Endometrial microvascular endothelial cells (primary cell): Measurements from ENCODE around the gene UTP25. TPM values are rescaled to one million over a fixed set of nuclear protein-coding genes. Genes with fewer than 3 reads are reported as not detected.
"Not testable (repeated sequence)": the region's sequence is repeated elsewhere in the genome, so short reads cannot be mapped to it uniquely, and the experiment has no call there.

Experiments used
- in situ Hi-C: cut with HindIII; loops from 2 replicates; pipeline ENCODE4 v1.10.0; 2017; ENCODE audit warnings: low sequenced_read_pairs, low pct_unique_long_range_greater_than_20kb; ENCODE audit errors: inconsistent ontology term
- total RNA-seq: library from RNA; depleted of rRNA; stranded (reverse); fragments of >200 nt; gene quantifications from one replicate; pipeline ENCODE4 v1.2.3, GENCODE V29; 2015; ENCODE audit errors: inconsistent ontology term

UTP25 gene
- total RNA-seq, 1 donor from 2014 or later: 7.8 TPM

GRCh38 chr1:209884665-209885117 is 56.9 kb downstream of the UTP25 start:
- in situ Hi-C loops: no loop called here

- in situ Hi-C loops: no loop called here
These were observed 57.8 kb downstream of the UTP25 start for GRCh38 chr1:209885403-209886218.

- in situ Hi-C loops: no loop called here
These were observed 58.4 kb downstream of the UTP25 start for GRCh38 chr1:209886219-209886536.

GRCh38 chr1:209888291-209889076 is 60.7 kb downstream of the UTP25 start:
- in situ Hi-C loops: not testable (repeated sequence)

GRCh38 chr1:209889077-209889418 is 61.3 kb downstream of the UTP25 start:
- in situ Hi-C loops: no loop called here

- in situ Hi-C loops: no loop called here
These were observed 63.0 kb downstream of the UTP25 start for GRCh38 chr1:209890641-209891330.

- in situ Hi-C loops: no loop called here
These were observed 66.0 kb downstream of the UTP25 start for GRCh38 chr1:209893751-209894150.

- in situ Hi-C loops: no loop called here
These were observed 67.9 kb downstream of the UTP25 start for GRCh38 chr1:209895709-209896108.

GRCh38 chr1:209896346-209896745 is 68.6 kb downstream of the UTP25 start:
- in situ Hi-C loops: no loop called here

- in situ Hi-C loops: not testable (repeated sequence)
These were observed 70.5 kb downstream of the UTP25 start for GRCh38 chr1:209898271-209898670.

- in situ Hi-C loops: not testable (repeated sequence)
These were observed 71.1 kb downstream of the UTP25 start for GRCh38 chr1:209898851-209899250.

- in situ Hi-C loops: no loop called here
These were observed 72.2 kb downstream of the UTP25 start for GRCh38 chr1:209899948-209900347.

GRCh38 chr1:209900734-209901133 is 73.0 kb downstream of the UTP25 start:
- in situ Hi-C loops: no loop called here

- in situ Hi-C loops: no loop called here
These were observed 73.4 kb downstream of the UTP25 start for GRCh38 chr1:209901211-209901610.

GRCh38 chr1:209904774-209905173 is 77.0 kb downstream of the UTP25 start:
- in situ Hi-C loops: not testable (repeated sequence)

Other genes starting within 250 kb of the UTP25 start
- gene CAMK1G, start 244.3 kb upstream of the UTP25 start, total RNA-seq: 0.37 TPM
- gene LAMB3, start 175.5 kb upstream of the UTP25 start, total RNA-seq: 15.8 TPM
- gene G0S2, start 152.6 kb upstream of the UTP25 start, total RNA-seq: 34.6 TPM
- 0.46 TPM for gene HSD11B1, start 123.1 kb upstream of the UTP25 start, total RNA-seq
- gene TRAF3IP3, start 71.9 kb upstream of the UTP25 start, total RNA-seq: not detected
- 3.7 TPM for gene C1orf74, start 43.4 kb upstream of the UTP25 start, total RNA-seq
- gene IRF6, start 21.8 kb upstream of the UTP25 start, total RNA-seq: 0.37 TPM
- 1.1 TPM for gene SYT14, start 110.2 kb downstream of the UTP25 start, total RNA-seq